Measurements from ENCODE around the gene CSGALNACT2. TPM values are rescaled to one million over a fixed set of nuclear protein-coding genes. Genes with fewer than 3 reads are reported as not detected.

Gene CSGALNACT2
- total and polyA plus RNA-seq, 2 experiments from 2014 or later, result 17.4 to 27.8 TPM

DNA sequence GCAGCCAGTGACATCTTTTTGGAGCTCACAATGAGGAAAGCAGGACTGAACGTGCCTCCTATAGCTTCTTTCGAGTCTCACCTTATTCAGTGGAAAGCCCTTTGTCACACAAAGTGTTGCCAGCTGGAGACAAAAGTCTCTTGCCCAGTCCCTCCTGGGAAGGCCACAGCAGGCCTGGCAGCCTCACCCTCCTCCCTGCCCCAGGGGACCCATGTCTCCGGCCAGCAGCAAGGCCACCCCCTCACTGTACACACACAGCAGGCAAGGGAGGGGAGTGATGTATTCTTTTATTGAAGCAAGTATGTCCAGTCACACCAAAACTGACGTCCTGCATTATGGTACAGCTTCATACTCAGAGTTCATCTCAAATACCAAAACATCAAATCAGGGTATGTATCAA lies 56.0 kb downstream of the CSGALNACT2 start:
- Histone ChIP-seq H3K9me3 (ENCODE audit: low read depth) (no peaks in the 10 kb centered on the region), H3K27ac (no peak overlapping the region), H3F3A (ENCODE audit: insufficient read depth) (peaks cover 9% of the 10 kb centered on the region; the same call in 1 of the 2 replicates), H3K4me1 (ENCODE audit: insufficient read depth) (peaks cover 17% of the 10 kb centered on the region), H3K9ac (no peak overlapping the region), H2AFZ (no peak overlapping the region), H3K27me3 (replicated peaks; ENCODE audit: insufficient read depth) (no peaks in the 10 kb centered on the region), H3K79me2 (ENCODE audit: insufficient read depth) (0 out of 2 replicates have a peak, but pooled peaks cover 3% of the 10 kb centered on the region), H3K9me2 (ENCODE audit: insufficient read depth) (no peaks in the 10 kb centered on the region), H4K20me1 (ENCODE audit: insufficient read depth) (no peaks in the 10 kb centered on the region), H3K4me2 (ENCODE audit: unreplicated experiment) (no peak overlapping the region), H3K4me3 (no peak overlapping the region), H3K36me3 (ENCODE audit: low read depth) (no peaks in the 10 kb centered on the region)
- in situ Hi-C loops (cut with MboI), result no loop called here
- 51 to 57% methylated on average over 4 of the region's 4 CpGs for WGBS, 2 experiments (ENCODE audit: low coverage in 1 of 2, low lambda C conversion rate in 2 of 2, missing lambda C conversion rate in 2 of 2)
- peak; percentile 27 for DNase-seq
- TF ChIP-seq EZH2phosphoT487 (IDR thresholded peaks at IDR 0.05; ENCODE audit: insufficient read depth, low read depth) (no peak), EZH2 (IDR thresholded peaks at IDR 0.05; ENCODE audit: insufficient read depth, poor library complexity, severe bottlenecking) (no peak)

DNA sequence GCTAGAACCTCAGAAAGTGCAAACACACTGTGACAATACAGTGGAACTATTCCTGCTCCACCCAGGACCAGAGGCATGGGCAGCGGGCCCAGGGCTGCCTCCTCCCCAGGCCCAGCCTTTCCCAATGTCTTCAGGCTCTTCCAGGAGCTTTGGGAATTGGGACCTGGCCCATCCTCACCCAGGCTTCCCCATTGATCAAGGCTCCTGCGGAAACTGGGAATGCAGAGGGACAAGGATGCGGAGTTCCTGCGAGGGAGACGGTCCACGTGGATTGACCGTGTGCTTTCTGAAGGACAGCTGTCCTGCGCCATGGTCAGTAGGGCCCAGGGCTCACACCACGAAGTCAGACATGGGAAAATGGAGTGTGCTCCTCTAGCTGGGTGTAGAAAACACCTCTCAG lies 56.6 kb downstream of the CSGALNACT2 start:
- in situ Hi-C loops (cut with MboI), result no loop called here
- H3K9me3 ChIP-seq (ENCODE audit: low read depth), result no peaks in the 10 kb centered on the region
- peak; percentile 43 for DNase-seq

DNA sequence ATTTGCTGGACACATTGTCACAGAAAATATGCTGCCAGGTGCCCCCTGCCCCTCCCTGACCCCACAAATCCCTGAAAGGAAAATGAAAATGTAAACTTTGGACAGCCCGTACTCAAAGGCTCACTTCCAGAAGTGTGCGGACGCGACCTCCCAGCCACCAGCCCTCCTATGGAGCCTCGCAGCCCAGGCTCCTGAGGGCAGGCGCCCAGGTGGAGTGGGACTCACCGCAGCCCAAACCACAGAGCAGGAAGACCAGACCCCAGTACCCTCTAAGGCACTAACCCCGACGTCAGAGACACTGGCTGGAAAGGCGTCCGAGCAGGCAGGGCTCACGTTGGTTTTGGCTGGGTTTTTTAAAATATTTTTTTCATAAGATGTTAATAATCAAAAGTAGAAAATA lies 57.3 kb downstream of the CSGALNACT2 start:
- TF ChIP-seq EZH2 (IDR thresholded peaks at IDR 0.05; ENCODE audit: insufficient read depth, poor library complexity, severe bottlenecking), result no peak
- TF ChIP-seq EZH2phosphoT487 (IDR thresholded peaks at IDR 0.05; ENCODE audit: insufficient read depth, low read depth), result no peak
- no peak for DNase-seq
- Histone ChIP-seq H4K20me1 (ENCODE audit: insufficient read depth) (no peaks in the 10 kb centered on the region), H3K79me2 (ENCODE audit: insufficient read depth) (no peaks in the 10 kb centered on the region), H3K27ac (no peak overlapping the region), H3K9me3 (ENCODE audit: low read depth) (no peaks in the 10 kb centered on the region), H3K4me2 (ENCODE audit: unreplicated experiment) (no peak overlapping the region), H3K9ac (no peak overlapping the region), H3F3A (ENCODE audit: insufficient read depth) (peaks cover 4% of the 10 kb centered on the region; the same call in 1 of the 2 replicates), H3K4me1 (ENCODE audit: insufficient read depth) (peaks cover 14% of the 10 kb centered on the region), H3K9me2 (ENCODE audit: insufficient read depth) (no peaks in the 10 kb centered on the region), H3K36me3 (ENCODE audit: low read depth) (no peaks in the 10 kb centered on the region), H2AFZ (no peak overlapping the region), H3K4me3 (no peak overlapping the region), H3K27me3 (replicated peaks; ENCODE audit: insufficient read depth) (no peaks in the 10 kb centered on the region)
- 89% methylated on average over 12 of the region's 12 CpGs for WGBS, 2 experiments (ENCODE audit: low coverage in 1 of 2, low lambda C conversion rate in 2 of 2, missing lambda C conversion rate in 2 of 2)
- in situ Hi-C loops (cut with MboI), result no loop called here

More for the DNA sequence above, 56.6 kb downstream of the CSGALNACT2 start:
- Histone ChIP-seq H2AFZ (no peak overlapping the region), H3K27me3 (replicated peaks; ENCODE audit: insufficient read depth) (no peaks in the 10 kb centered on the region), H3K4me1 (ENCODE audit: insufficient read depth) (peaks cover 17% of the 10 kb centered on the region), H3K4me3 (no peak overlapping the region), H3F3A (ENCODE audit: insufficient read depth) (peaks cover 9% of the 10 kb centered on the region; the same call in 1 of the 2 replicates), H4K20me1 (ENCODE audit: insufficient read depth) (no peaks in the 10 kb centered on the region), H3K9ac (no peak overlapping the region), H3K4me2 (ENCODE audit: unreplicated experiment) (no peak overlapping the region), H3K9me2 (ENCODE audit: insufficient read depth) (no peaks in the 10 kb centered on the region), H3K27ac (no peak overlapping the region), H3K79me2 (ENCODE audit: insufficient read depth) (no peaks in the 10 kb centered on the region), H3K36me3 (ENCODE audit: low read depth) (no peaks in the 10 kb centered on the region)
- TF ChIP-seq EZH2phosphoT487 (IDR thresholded peaks at IDR 0.05; ENCODE audit: insufficient read depth, low read depth) (no peak), EZH2 (IDR thresholded peaks at IDR 0.05; ENCODE audit: insufficient read depth, poor library complexity, severe bottlenecking) (no peak)
- WGBS, 2 experiments (ENCODE audit: low coverage in 1 of 2, low lambda C conversion rate in 2 of 2, missing lambda C conversion rate in 2 of 2), result 69 to 73% methylated on average over 9 of the region's 9 CpGs

DNA sequence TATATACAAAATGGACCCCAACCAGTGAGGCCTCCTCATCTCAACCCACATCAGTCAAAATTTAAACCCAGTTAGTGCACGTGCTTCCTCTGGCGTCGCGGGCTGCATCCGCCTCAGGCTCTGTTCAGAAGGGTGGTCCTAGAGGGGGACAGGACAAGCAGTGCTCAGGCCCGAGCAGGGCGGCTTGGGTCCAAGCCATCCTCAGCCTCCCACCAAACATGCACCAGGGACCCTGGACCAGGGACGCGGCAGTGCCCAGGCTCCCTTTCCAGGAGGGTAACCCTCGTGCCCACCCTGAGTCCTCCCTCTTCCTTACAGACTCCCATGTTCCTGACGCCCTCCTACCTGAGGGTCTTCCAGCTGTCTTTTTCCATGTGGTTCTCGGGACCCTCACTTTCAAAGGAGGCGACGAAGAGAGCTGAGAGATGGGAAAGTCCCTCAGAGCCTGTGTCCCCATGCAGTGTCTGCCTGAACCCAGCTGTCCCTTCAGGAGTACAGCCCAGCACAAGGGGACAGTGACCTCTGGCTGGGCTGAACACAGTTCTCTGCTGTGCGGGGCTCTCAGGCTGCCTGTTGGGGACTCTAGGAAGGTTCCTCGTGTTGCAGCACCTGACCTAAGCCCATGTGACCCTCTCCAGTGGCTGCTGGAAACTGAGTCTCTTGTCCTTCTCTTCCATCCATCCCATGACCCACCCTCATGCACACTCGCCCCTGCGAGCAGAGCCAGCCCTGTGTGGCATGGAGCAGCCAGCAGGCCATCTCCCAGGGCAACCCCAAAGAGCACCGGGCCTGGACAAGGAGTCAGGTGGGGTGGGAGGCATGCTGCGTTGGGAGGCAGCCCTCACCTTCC lies 58.1 kb downstream of the CSGALNACT2 start:
- Histone ChIP-seq H3K27me3 (replicated peaks; ENCODE audit: insufficient read depth) (no peaks in the 10 kb centered on the region), H3K4me3 (no peak overlapping the region), H3K27ac (no peak overlapping the region), H2AFZ (no peak overlapping the region), H3K9me2 (ENCODE audit: insufficient read depth) (no peaks in the 10 kb centered on the region), H3K79me2 (ENCODE audit: insufficient read depth) (no peaks in the 10 kb centered on the region), H3K36me3 (ENCODE audit: low read depth) (no peaks in the 10 kb centered on the region), H3F3A (ENCODE audit: insufficient read depth) (no peaks in the 10 kb centered on the region), H3K9me3 (ENCODE audit: low read depth) (no peaks in the 10 kb centered on the region), H3K9ac (no peak overlapping the region), H3K4me2 (ENCODE audit: unreplicated experiment) (no peak overlapping the region), H3K4me1 (ENCODE audit: insufficient read depth) (peaks cover 8% of the 10 kb centered on the region; the same call in 1 of the 2 replicates), H4K20me1 (ENCODE audit: insufficient read depth) (no peaks in the 10 kb centered on the region)
- WGBS, 2 experiments (ENCODE audit: low coverage in 1 of 2, low lambda C conversion rate in 2 of 2, missing lambda C conversion rate in 2 of 2), result 80 to 87% methylated on average over 20 of the region's 20 CpGs
- TF ChIP-seq EZH2phosphoT487 (IDR thresholded peaks at IDR 0.05; ENCODE audit: insufficient read depth, low read depth) (no peak), EZH2 (IDR thresholded peaks at IDR 0.05; ENCODE audit: insufficient read depth, poor library complexity, severe bottlenecking) (no peak)
- DNase-seq, result no peak
- in situ Hi-C loops (cut with MboI), result no loop called here

Measured in GM23248 (cell line).